Measurements from ENCODE around the gene GPR17.

Gene GPR17

DNA sequence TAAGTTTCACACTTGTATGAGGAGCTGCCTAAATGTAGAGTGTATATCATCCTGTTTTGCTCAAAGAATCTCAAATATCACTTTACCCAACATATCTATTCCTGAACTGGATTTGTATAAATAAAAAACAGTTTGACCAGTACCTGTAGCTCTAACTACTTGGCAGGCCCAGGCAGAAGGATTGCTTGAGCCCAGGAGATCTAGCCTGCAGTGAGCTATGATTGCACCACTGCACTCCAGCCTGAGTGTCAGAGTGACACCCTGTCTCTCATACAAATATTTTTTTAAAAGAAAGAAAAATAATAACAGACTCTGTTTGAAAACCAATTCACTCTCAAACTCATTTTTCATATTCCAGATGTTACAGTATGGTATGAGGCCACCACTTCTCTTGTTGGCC, 37.1 kb downstream of the GPR17 start:
- TF ChIP-seq EZH2phosphoT487 (IDR thresholded peaks at IDR 0.05; ENCODE audit: low read depth) (no peak), CTCF (IDR thresholded peaks at IDR 0.05; ENCODE audit: low read depth, low read length) (no peak)
- H3K27ac ChIP-seq (ENCODE audit: low read length): no peak overlapping the region
- no peak overlapping the region for H3K9ac ChIP-seq (ENCODE audit: low read length)
- H3K4me3 ChIP-seq (ENCODE audit: low read length): no peak overlapping the region
- H3K36me3 ChIP-seq (replicated peaks; ENCODE audit: low read depth, low read length): peaks cover 2% of the 10 kb centered on the region
- H3K4me1 ChIP-seq (ENCODE audit: low read length): no peaks in the 10 kb centered on the region
- no peaks in the 10 kb centered on the region for H3K9me3 ChIP-seq (ENCODE audit: insufficient read depth, low read length)
- no peaks in the 10 kb centered on the region for H3K79me2 ChIP-seq (ENCODE audit: low read length)
- no peak overlapping the region for H2AFZ ChIP-seq (ENCODE audit: low read depth, low read length)
- no peaks in the 10 kb centered on the region for H3K27me3 ChIP-seq (ENCODE audit: low read depth, low read length)
- H3K4me2 ChIP-seq (ENCODE audit: low read length): no peak overlapping the region
- no peaks in the 10 kb centered on the region for H4K20me1 ChIP-seq (ENCODE audit: insufficient read depth, low read length)

DNA sequence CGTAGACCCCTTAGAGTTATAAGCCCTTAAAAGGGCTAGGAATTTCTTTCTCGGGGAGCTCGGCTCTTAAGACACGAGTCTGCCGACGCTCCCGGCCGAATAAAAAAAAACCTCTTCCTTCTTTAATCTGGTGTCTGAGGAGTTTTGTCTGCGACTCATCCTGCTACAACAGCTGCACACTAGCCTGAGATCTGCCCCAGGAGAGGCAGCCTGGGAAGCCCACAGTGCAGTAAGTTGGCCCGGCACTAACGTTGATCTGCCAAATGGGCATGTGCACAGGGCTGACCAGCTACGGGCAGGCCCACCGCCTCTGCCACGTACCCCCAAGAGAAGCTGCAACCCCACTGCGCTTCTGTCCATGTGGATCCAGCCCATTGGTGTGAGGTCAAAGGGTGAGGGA, 37.8 kb downstream of the GPR17 start:
- Histone ChIP-seq H4K20me1 (ENCODE audit: insufficient read depth, low read length) (no peaks in the 10 kb centered on the region), H3K9me3 (ENCODE audit: insufficient read depth, low read length) (0 out of 2 replicates have a peak, but pooled peaks cover 3% of the 10 kb centered on the region)

DNA sequence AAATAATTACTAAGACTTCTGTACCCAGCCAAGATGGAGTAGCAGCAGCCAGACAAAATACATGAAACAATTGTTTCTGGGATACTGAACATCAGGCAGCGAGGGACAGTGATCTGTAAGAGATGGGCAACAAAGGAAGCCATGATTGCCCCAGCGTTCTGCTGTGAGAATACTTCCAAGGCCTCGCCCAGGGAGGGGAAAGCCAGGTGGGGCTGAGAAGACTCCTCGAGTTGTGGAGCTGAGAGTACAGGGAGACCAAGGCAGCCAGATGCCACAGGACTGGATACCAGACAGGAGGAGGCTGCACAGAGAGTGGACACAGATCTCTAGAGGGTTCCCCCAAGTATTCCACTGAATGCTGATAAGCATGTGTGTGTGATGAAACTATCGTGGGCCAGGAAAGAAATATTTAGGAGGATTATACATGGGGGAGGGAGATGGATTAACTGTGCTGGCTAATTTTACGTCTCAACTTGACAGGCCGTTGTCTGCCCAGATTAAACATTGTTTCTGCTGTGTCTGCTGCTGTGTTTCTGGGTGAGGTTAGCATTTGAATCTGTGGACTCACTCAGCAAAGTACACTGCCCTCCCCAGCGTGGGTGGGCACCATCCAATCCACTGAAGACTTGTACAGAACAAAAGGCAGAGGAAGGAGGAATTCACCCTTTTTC, 39.6 kb downstream of the GPR17 start:
- Histone ChIP-seq H3K4me3 (ENCODE audit: low read length) (no peak overlapping the region), H3K4me1 (ENCODE audit: low read length) (no peaks in the 10 kb centered on the region), H3K9me3 (ENCODE audit: insufficient read depth, low read length) (0 out of 2 replicates have a peak, but pooled peaks cover 3% of the 10 kb centered on the region), H3K36me3 (replicated peaks; ENCODE audit: low read depth, low read length) (peaks cover 3% of the 10 kb centered on the region), H3K27ac (ENCODE audit: low read length) (no peak overlapping the region), H4K20me1 (ENCODE audit: insufficient read depth, low read length) (no peaks in the 10 kb centered on the region), H3K27me3 (ENCODE audit: low read depth, low read length) (no peaks in the 10 kb centered on the region), H3K4me2 (ENCODE audit: low read length) (no peak overlapping the region), H3K9ac (ENCODE audit: low read length) (no peak overlapping the region), H3K79me2 (ENCODE audit: low read length) (no peaks in the 10 kb centered on the region), H2AFZ (ENCODE audit: low read depth, low read length) (no peak overlapping the region)
- TF ChIP-seq CTCF (IDR thresholded peaks at IDR 0.05; ENCODE audit: low read depth, low read length) (no peak), EZH2phosphoT487 (IDR thresholded peaks at IDR 0.05; ENCODE audit: low read depth) (no peak)

More for the DNA sequence above, 37.8 kb downstream of the GPR17 start:
- H3K36me3 ChIP-seq (replicated peaks; ENCODE audit: low read depth, low read length): peaks cover 3% of the 10 kb centered on the region
- H3K9ac ChIP-seq (ENCODE audit: low read length): no peak overlapping the region
- TF ChIP-seq CTCF (IDR thresholded peaks at IDR 0.05; ENCODE audit: low read depth, low read length): no peak
- TF ChIP-seq EZH2phosphoT487 (IDR thresholded peaks at IDR 0.05; ENCODE audit: low read depth): no peak
- no peaks in the 10 kb centered on the region for H3K4me1 ChIP-seq (ENCODE audit: low read length)
- no peak overlapping the region for H2AFZ ChIP-seq (ENCODE audit: low read depth, low read length)
- H3K4me2 ChIP-seq (ENCODE audit: low read length): no peak overlapping the region
- no peak overlapping the region for H3K4me3 ChIP-seq (ENCODE audit: low read length)
- no peaks in the 10 kb centered on the region for H3K79me2 ChIP-seq (ENCODE audit: low read length)
- H3K27me3 ChIP-seq (ENCODE audit: low read depth, low read length): no peaks in the 10 kb centered on the region
- H3K27ac ChIP-seq (ENCODE audit: low read length): no peak overlapping the region

DNA sequence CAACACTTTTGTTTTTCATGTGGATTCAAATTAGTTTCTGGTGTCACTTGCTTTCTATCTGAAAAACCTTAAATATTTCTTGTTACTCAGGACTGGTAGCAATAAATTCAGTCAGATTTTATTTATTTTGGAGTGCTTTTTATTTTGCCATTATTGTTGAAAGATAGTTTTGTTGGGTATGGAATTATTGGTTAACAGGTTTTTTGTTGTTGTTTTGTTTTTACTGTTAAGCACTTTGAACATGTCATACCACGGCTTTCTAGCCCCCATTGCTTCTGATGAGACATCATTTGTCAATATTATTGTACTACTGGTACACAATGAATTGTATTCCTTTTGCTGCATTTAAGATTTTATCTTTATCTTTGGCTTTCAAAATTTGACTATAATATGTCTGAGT, 42.5 kb downstream of the GPR17 start:
- Histone ChIP-seq H3K27ac (ENCODE audit: low read length) (no peak overlapping the region), H3K4me3 (ENCODE audit: low read length) (no peak overlapping the region), H3K4me1 (ENCODE audit: low read length) (no peaks in the 10 kb centered on the region), H3K36me3 (replicated peaks; ENCODE audit: low read depth, low read length) (peaks cover 3% of the 10 kb centered on the region), H3K79me2 (ENCODE audit: low read length) (no peaks in the 10 kb centered on the region), H4K20me1 (ENCODE audit: insufficient read depth, low read length) (no peaks in the 10 kb centered on the region), H2AFZ (ENCODE audit: low read depth, low read length) (no peak overlapping the region), H3K4me2 (ENCODE audit: low read length) (no peak overlapping the region), H3K9ac (ENCODE audit: low read length) (no peak overlapping the region), H3K9me3 (ENCODE audit: insufficient read depth, low read length) (0 out of 2 replicates have a peak, but pooled peaks cover 3% of the 10 kb centered on the region), H3K27me3 (ENCODE audit: low read depth, low read length) (no peaks in the 10 kb centered on the region)
- no peak for TF ChIP-seq CTCF (IDR thresholded peaks at IDR 0.05; ENCODE audit: low read depth, low read length)
- no peak for TF ChIP-seq EZH2phosphoT487 (IDR thresholded peaks at IDR 0.05; ENCODE audit: low read depth)

All from OCI-LY3 (cell line).